A549 (cell line): Measurements from ENCODE around the gene PDLIM5. TPM values are rescaled to one million over a fixed set of nuclear protein-coding genes. Genes with fewer than 3 reads are reported as not detected.
A peak's percentile ranks its signal among the peaks of the same experiment; 100 is the strongest.

ENCODE experiments used
- ATAC-seq, 2 experiments: fragments of 200-7000 bp in 1 of 2; fragments of >200 bp in 1 of 2; cut with Nextera tagmentation in 1 of 2; cut with Tn5 transposase in 1 of 2; 3 replicates each; pipeline versions ENCODE4 v1.8.0 to v1.9.1; 2018 to 2020; ENCODE audit warnings: mild to moderate bottlenecking in 1 of 2, moderate library complexity in 1 of 2
- CTCF ChIA-PET: fragments of 300-600 bp; sonication (Branson Sonifier 250); formaldehyde crosslinking; extraction: SDS; loops from one replicate; lab custom pipeline; 2021; ENCODE audit warnings: antibody characterized with exemption, inconsistent platforms; lab: Yijun Ruan, JAX
- POLR2A ChIA-PET: fragments of 350-600 bp; formaldehyde crosslinking; extraction: SDS; loops from one replicate; lab custom pipeline; 2021; ENCODE audit warnings: antibody characterized with exemption, inconsistent platforms; lab: Yijun Ruan, JAX
- DNase-seq, 2 experiments: peaks; one replicate each; pipeline versions ENCODE4 v3.0.0 to v3.0.0-alpha.2; 2011 to 2016; ENCODE audit warnings: low read depth in 1 of 2, low spot score in 1 of 2
- FAIRE-seq: peaks from 2 replicates; lab custom pipeline; 2011; peaks lifted over from hg19 to GRCh38; lab: Jason Lieb, UNC
- H3K27ac ChIP-seq, 2 experiments: fragments of >200 bp; sonication (Bioruptor Twin); formaldehyde crosslinking; 3 replicates each; pipeline ENCODE4 v1.5.1; 2016 to 2017
- H3K4me1 ChIP-seq: fragments of >200 bp; sonication (Bioruptor Twin); formaldehyde crosslinking; 3 replicates; pipeline ENCODE4 v1.6.1; 2016
- H3K4me2 ChIP-seq: fragments of >200 bp; sonication (Bioruptor Twin); formaldehyde crosslinking; 3 replicates; pipeline ENCODE4 v1.6.1; 2016
- H3K4me3 ChIP-seq: fragments of >200 bp; sonication (Bioruptor Twin); formaldehyde crosslinking; 3 replicates; pipeline ENCODE4 v1.5.1; 2016
- H3K9me3 ChIP-seq: fragments of >200 bp; sonication (Bioruptor Twin); formaldehyde crosslinking; 3 replicates; pipeline ENCODE4 v1.6.1; 2016
- CBX8 ChIP-seq: fragments of 200-600 bp; sonication (generic); IDR thresholded peaks from 2 replicates; pipeline ENCODE4 v1.6.1; 2016
- CEBPB ChIP-seq, 2 experiments: fragments of >200 bp in 1 of 2; sonication (Bioruptor Twin) in 1 of 2; formaldehyde crosslinking in 1 of 2; IDR thresholded peaks; 2 replicates each; pipeline ENCODE4 v1.6.1; 2012 to 2016
- CHD2 ChIP-seq: fragments of 150-350 bp; IDR thresholded peaks from 2 replicates; pipeline ENCODE4 v1.6.1; 2014; ENCODE audit warnings: low read length; ENCODE audit not compliant: partially characterized antibody
- CHD4 ChIP-seq: fragments of 200-600 bp; sonication (generic); IDR thresholded peaks from 2 replicates; pipeline ENCODE4 v1.6.1; 2016; ENCODE audit warnings: antibody characterized with exemption, mild to moderate bottlenecking, borderline replicate concordance
- EHF ChIP-seq: fragments of 250-450 bp; sonication (Bioruptor Pico); IDR thresholded peaks from 2 replicates; pipeline ENCODE4 v1.5.0; 2020; ENCODE audit warnings: mild to moderate bottlenecking
- EHMT2 ChIP-seq: fragments of 200-600 bp; sonication (generic); IDR thresholded peaks from 2 replicates; pipeline ENCODE4 v1.6.1; 2016; ENCODE audit warnings: antibody characterized with exemption, low read depth, mild to moderate bottlenecking, moderate library complexity
- EP300 ChIP-seq, 2 experiments: fragments of >200 bp; sonication (Bioruptor Twin); formaldehyde crosslinking; IDR thresholded peaks; 2 replicates in 1 of 2; 3 replicates in 1 of 2; pipeline ENCODE4 v1.6.1; 2016 to 2017
- ESRRA ChIP-seq: fragments of 150-350 bp; IDR thresholded peaks from 2 replicates; pipeline ENCODE4 v1.6.1; 2014; ENCODE audit warnings: mild to moderate bottlenecking, low read length, borderline replicate concordance
- HOXA7 ChIP-seq: fragments of 250-450 bp; sonication (Bioruptor Pico); IDR thresholded peaks from 2 replicates; pipeline ENCODE4 v1.5.0; 2020; ENCODE audit warnings: mild to moderate bottlenecking, moderate library complexity
- MYC ChIP-seq: IDR thresholded peaks from 2 replicates; pipeline ENCODE4 v1.6.1; 2012; ENCODE audit warnings: mild to moderate bottlenecking, inconsistent platforms, low read length, improper control_type of control experiment, borderline replicate concordance
- NFE2L2 ChIP-seq: fragments of 150-350 bp; conservative IDR thresholded peaks from 2 replicates; pipeline ENCODE4 v1.6.1; 2014; ENCODE audit warnings: low read length
- NPAS2 ChIP-seq: fragments of 250-450 bp; sonication (Bioruptor Pico); IDR thresholded peaks from 2 replicates; pipeline ENCODE4 v1.8.0; 2022; ENCODE audit warnings: mild to moderate bottlenecking, moderate library complexity, borderline replicate concordance
- PHF8 ChIP-seq: fragments of 200-600 bp; sonication (generic); IDR thresholded peaks from 2 replicates; pipeline ENCODE4 v1.6.1; 2016; ENCODE audit warnings: low read depth, mild to moderate bottlenecking, antibody characterized with exemption, moderate library complexity, borderline replicate concordance
- POLR2AphosphoS2 ChIP-seq: conservative IDR thresholded peaks from 2 replicates; pipeline ENCODE4 v1.6.1; 2012; ENCODE audit warnings: low read length, improper control_type of control experiment, inconsistent platforms
- RFX5 ChIP-seq: fragments of 450-650 bp; IDR thresholded peaks from 2 replicates; pipeline ENCODE4 v1.7.1; 2014; ENCODE audit warnings: antibody characterized with exemption, mild to moderate bottlenecking, moderate library complexity
- TP53 ChIP-seq: fragments of 250-450 bp; sonication (Bioruptor Pico); IDR thresholded peaks from 2 replicates; pipeline ENCODE4 v1.5.0; 2021; ENCODE audit warnings: mild to moderate bottlenecking, moderate library complexity
- ZFP36 ChIP-seq: fragments of 450-650 bp; IDR thresholded peaks from 2 replicates; pipeline ENCODE4 v1.6.1; 2014; ENCODE audit warnings: borderline replicate concordance; ENCODE audit not compliant: partially characterized antibody
- ZNF302 ChIP-seq: fragments of 250-450 bp; sonication (Bioruptor Pico); IDR thresholded peaks from 2 replicates; pipeline ENCODE4 v1.9.0; 2021; ENCODE audit warnings: inconsistent platforms, mild to moderate bottlenecking, moderate library complexity
- ZSCAN20 ChIP-seq: fragments of 250-450 bp; sonication (Bioruptor Pico); IDR thresholded peaks from 2 replicates; pipeline ENCODE4 v1.8.0; 2022; ENCODE audit warnings: mild to moderate bottlenecking, moderate library complexity
- WGBS: methylation state at CpG from one replicate; pipeline ENCODE4 v1.1.6; 2017; ENCODE audit errors: missing lambda C conversion rate; 5-methylcytosine and 5-hydroxymethylcytosine counted together
- polyA plus RNA-seq, 4 experiments: library from polyadenylated mRNA; depleted of rRNA in 3 of 4; stranded (reverse); fragments of >200 nt; fragmentation: RNase III in 1 of 4; extraction: RNeasy Plus Mini Kit Qiagen cat#74134 plus additional on column Dnase treatment in 1 of 4; gene quantifications; 2 replicates in 3 of 4; 3 replicates in 1 of 4; pipeline ENCODE4 v1.2.3, GENCODE V29; 2011 to 2017
- TF ChIP-seq, protein P1 (sequence below): fragments of 200-600 bp; sonication (generic); IDR thresholded peaks from 2 replicates; pipeline ENCODE4 v1.6.1; 2016; ENCODE audit warnings: antibody characterized with exemption, mild to moderate bottlenecking, moderate library complexity
- TF ChIP-seq, protein P2 (sequence below): fragments of 150-350 bp; IDR thresholded peaks from 2 replicates; pipeline ENCODE4 v1.6.1; 2014; ENCODE audit warnings: low read depth, mild to moderate bottlenecking, low read length
- TF ChIP-seq, protein P3 (sequence below): IDR thresholded peaks from 2 replicates; pipeline ENCODE4 v1.6.1; 2012; ENCODE audit warnings: low read depth, borderline replicate concordance
- TF ChIP-seq, protein P4 (sequence below): IDR thresholded peaks from 2 replicates; pipeline ENCODE4 v1.6.1; 2012

PDLIM5 gene
- polyA plus RNA-seq, 2 of the 4 experiments (the other 2 are of a cell fraction): 54.2 to 242 TPM

DNA sequence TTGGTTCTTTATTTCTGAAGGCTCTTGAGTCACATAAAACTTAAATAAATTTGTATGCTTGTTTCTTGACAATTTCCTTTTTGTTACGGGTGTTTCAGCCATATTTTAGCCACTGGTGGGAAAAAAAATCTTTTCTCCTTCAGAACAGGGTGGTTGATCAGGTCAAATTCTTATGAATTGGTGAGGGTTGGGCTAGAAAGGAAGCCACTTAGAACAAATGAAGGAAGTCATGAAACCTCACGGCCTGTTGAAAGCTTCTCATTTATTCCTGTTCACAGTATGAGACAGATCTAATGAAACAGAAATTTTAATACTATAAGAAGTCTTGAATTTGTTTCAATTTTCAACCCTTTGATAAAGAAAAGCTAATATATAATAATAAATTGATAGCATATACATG, 12.1 kb upstream of the PDLIM5 start:
- CTCF ChIA-PET: no interaction called here
- FAIRE-seq (no peak), DNase-seq (no peak), ATAC-seq (no peak)
- WGBS: 79% methylated on average over 2 of the region's 2 CpGs
- POLR2A ChIA-PET: no interaction called here
- H3K4me1 ChIP-seq: no peaks in the 10 kb centered on the region
- no peak overlapping the region for H3K4me3 ChIP-seq
- H3K4me2 ChIP-seq: no peak overlapping the region
- TF ChIP-seq ZFP36 (no peak), ZNF302 (CRISPR knock-in tag) (no peak), NFE2L2 (no peak), NPAS2 (CRISPR knock-in tag) (no peak), EP300 (IDR thresholded peaks at IDR 0.05) (no peak), CBX8 (no peak), RFX5 (no peak), ZSCAN20 (no peak), ESRRA (no peak), EHF (CRISPR knock-in tag) (no peak)
- TF ChIP-seq, protein P1, sequence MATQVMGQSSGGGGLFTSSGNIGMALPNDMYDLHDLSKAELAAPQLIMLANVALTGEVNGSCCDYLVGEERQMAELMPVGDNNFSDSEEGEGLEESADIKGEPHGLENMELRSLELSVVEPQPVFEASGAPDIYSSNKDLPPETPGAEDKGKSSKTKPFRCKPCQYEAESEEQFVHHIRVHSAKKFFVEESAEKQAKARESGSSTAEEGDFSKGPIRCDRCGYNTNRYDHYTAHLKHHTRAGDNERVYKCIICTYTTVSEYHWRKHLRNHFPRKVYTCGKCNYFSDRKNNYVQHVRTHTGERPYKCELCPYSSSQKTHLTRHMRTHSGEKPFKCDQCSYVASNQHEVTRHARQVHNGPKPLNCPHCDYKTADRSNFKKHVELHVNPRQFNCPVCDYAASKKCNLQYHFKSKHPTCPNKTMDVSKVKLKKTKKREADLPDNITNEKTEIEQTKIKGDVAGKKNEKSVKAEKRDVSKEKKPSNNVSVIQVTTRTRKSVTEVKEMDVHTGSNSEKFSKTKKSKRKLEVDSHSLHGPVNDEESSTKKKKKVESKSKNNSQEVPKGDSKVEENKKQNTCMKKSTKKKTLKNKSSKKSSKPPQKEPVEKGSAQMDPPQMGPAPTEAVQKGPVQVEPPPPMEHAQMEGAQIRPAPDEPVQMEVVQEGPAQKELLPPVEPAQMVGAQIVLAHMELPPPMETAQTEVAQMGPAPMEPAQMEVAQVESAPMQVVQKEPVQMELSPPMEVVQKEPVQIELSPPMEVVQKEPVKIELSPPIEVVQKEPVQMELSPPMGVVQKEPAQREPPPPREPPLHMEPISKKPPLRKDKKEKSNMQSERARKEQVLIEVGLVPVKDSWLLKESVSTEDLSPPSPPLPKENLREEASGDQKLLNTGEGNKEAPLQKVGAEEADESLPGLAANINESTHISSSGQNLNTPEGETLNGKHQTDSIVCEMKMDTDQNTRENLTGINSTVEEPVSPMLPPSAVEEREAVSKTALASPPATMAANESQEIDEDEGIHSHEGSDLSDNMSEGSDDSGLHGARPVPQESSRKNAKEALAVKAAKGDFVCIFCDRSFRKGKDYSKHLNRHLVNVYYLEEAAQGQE: no peak
- TF ChIP-seq, protein P2, sequence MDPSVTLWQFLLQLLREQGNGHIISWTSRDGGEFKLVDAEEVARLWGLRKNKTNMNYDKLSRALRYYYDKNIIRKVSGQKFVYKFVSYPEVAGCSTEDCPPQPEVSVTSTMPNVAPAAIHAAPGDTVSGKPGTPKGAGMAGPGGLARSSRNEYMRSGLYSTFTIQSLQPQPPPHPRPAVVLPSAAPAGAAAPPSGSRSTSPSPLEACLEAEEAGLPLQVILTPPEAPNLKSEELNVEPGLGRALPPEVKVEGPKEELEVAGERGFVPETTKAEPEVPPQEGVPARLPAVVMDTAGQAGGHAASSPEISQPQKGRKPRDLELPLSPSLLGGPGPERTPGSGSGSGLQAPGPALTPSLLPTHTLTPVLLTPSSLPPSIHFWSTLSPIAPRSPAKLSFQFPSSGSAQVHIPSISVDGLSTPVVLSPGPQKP: no peak
- TF ChIP-seq, protein P3, sequence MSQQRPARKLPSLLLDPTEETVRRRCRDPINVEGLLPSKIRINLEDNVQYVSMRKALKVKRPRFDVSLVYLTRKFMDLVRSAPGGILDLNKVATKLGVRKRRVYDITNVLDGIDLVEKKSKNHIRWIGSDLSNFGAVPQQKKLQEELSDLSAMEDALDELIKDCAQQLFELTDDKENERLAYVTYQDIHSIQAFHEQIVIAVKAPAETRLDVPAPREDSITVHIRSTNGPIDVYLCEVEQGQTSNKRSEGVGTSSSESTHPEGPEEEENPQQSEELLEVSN: no peak
- TF ChIP-seq, protein P4, sequence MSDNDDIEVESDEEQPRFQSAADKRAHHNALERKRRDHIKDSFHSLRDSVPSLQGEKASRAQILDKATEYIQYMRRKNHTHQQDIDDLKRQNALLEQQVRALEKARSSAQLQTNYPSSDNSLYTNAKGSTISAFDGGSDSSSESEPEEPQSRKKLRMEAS: no peak
- no peak overlapping the region for H3K27ac ChIP-seq
- no peaks in the 10 kb centered on the region for H3K9me3 ChIP-seq

DNA sequence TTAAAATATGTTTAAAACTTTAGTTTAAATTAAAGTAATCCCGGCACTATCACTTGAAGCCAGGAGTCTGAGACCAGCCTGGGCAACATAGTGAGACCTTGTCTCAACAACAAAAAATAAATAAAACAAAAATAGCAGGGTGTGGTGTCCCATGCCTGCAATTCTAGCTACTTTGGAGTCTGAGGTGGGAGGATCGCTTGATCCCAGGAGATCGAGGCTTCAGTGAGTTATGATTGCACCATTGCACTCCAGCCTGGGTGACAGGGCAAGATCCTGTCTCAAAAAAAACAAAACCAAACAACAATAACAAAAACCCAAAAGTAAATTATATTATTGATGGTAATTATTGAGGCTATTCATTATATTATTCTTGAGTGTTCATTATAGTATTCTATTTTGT, 9.9 kb upstream of the PDLIM5 start:
- ATAC-seq (no peak), DNase-seq (no peak), FAIRE-seq (no peak)
- ChIA-PET POLR2A (no interaction called here), CTCF (no interaction called here)
- Histone ChIP-seq H3K4me1 (no peaks in the 10 kb centered on the region), H3K27ac (no peak overlapping the region), H3K4me3 (no peak overlapping the region), H3K9me3 (no peaks in the 10 kb centered on the region), H3K4me2 (peak overlapping the region; percentile 6; the same call in 1 of the 3 replicates)
- no peak for TF ChIP-seq CEBPB (IDR thresholded peaks at IDR 0.05)
- TF ChIP-seq CHD2: no peak
- no peak for TF ChIP-seq TP53 (CRISPR knock-in tag)
- no peak for TF ChIP-seq PHF8
- no peak for TF ChIP-seq POLR2AphosphoS2
- no peak for TF ChIP-seq EHMT2
- TF ChIP-seq NPAS2 (CRISPR knock-in tag): no peak
- TF ChIP-seq ESRRA: no peak
- TF ChIP-seq MYC: no peak
- no peak for TF ChIP-seq HOXA7
- no peak for TF ChIP-seq CHD4
- 80% methylated on average over 3 of the region's 3 CpGs for WGBS
